H9 (cell line): ENCODE results near the gene CTNS. TPM values are rescaled to one million over a fixed set of nuclear protein-coding genes. Genes with fewer than 3 reads are reported as not detected.

Source experiments
- DNase-seq: peaks from one replicate; pipeline ENCODE4 v3.0.0-alpha.2; 2017
- H2AFZ ChIP-seq: one replicate; pipeline ENCODE4 v1.6.1; 2013; ENCODE audit warnings: mild to moderate bottlenecking, low read length, control low read depth, moderate library complexity
- H2AK5ac ChIP-seq: 2 replicates; pipeline ENCODE4 v1.6.1; 2013; ENCODE audit warnings: low read length, control low read depth, mixed read lengths; ENCODE audit not compliant: insufficient read length
- H2BK120ac ChIP-seq: one replicate; pipeline ENCODE4 v1.6.1; 2013; ENCODE audit warnings: low read depth, mild to moderate bottlenecking, low read length, control low read depth, inconsistent platforms; ENCODE audit not compliant: poor library complexity, severe bottlenecking
- H2BK12ac ChIP-seq: 2 replicates; pipeline ENCODE4 v1.6.1; 2013; ENCODE audit warnings: low read length, control low read depth, mixed read lengths, low read depth; ENCODE audit not compliant: insufficient read length
- H2BK15ac ChIP-seq: 2 replicates; pipeline ENCODE4 v1.6.1; 2013; ENCODE audit warnings: low read depth, low read length, control low read depth
- H2BK20ac ChIP-seq: one replicate; pipeline ENCODE4 v1.6.1; 2013; ENCODE audit warnings: low read depth, mild to moderate bottlenecking, low read length, control low read depth, inconsistent platforms; ENCODE audit not compliant: poor library complexity, severe bottlenecking
- H2BK5ac ChIP-seq: 2 replicates; pipeline ENCODE4 v1.6.1; 2013; ENCODE audit warnings: low read length, control low read depth, mixed read lengths; ENCODE audit not compliant: insufficient read length
- H3K14ac ChIP-seq: 2 replicates; pipeline ENCODE4 v1.6.1; 2013; ENCODE audit warnings: low read length, control low read depth; ENCODE audit not compliant: insufficient read depth
- H3K18ac ChIP-seq: 2 replicates; pipeline ENCODE4 v1.6.1; 2013; ENCODE audit warnings: low read depth, mild to moderate bottlenecking, mixed read lengths, low read length, control low read depth; ENCODE audit not compliant: insufficient read length
- H3K23ac ChIP-seq: 2 replicates; pipeline ENCODE4 v1.6.1; 2013; ENCODE audit warnings: low read length, control low read depth, mixed read lengths, low read depth; ENCODE audit not compliant: insufficient read length
- H3K23me2 ChIP-seq: 2 replicates; pipeline ENCODE4 v1.6.1; 2013; ENCODE audit warnings: low read depth, mild to moderate bottlenecking, mixed read lengths, low read length, control low read depth; ENCODE audit not compliant: insufficient read length, poor library complexity, severe bottlenecking
- H3K27ac ChIP-seq: 2 replicates; pipeline ENCODE4 v1.5.1; 2013; ENCODE audit warnings: low read length, control low read depth, mixed read lengths, low read depth; ENCODE audit not compliant: insufficient read length
- H3K27me3 ChIP-seq: 2 replicates; pipeline ENCODE4 v1.6.1; 2013; ENCODE audit warnings: low read length, control low read depth, inconsistent platforms; ENCODE audit not compliant: insufficient read depth
- H3K4ac ChIP-seq: 2 replicates; pipeline ENCODE4 v1.6.1; 2013; ENCODE audit warnings: low read depth, mild to moderate bottlenecking, control low read depth, inconsistent platforms, low read length, moderate library complexity
- H3K4me1 ChIP-seq: 2 replicates; pipeline ENCODE4 v1.6.1; 2013; ENCODE audit warnings: low read length, control low read depth, inconsistent platforms; ENCODE audit not compliant: insufficient read depth
- H3K4me2 ChIP-seq: 2 replicates; pipeline ENCODE4 v1.6.1; 2013; ENCODE audit warnings: low read length, control low read depth, mixed read lengths; ENCODE audit not compliant: insufficient read length, insufficient read depth
- H3K56ac ChIP-seq: 2 replicates; pipeline ENCODE4 v1.6.1; 2013; ENCODE audit warnings: low read depth, mild to moderate bottlenecking, mixed read lengths, low read length, control low read depth; ENCODE audit not compliant: insufficient read length
- H3K79me1 ChIP-seq: 2 replicates; pipeline ENCODE4 v1.6.1; 2013; ENCODE audit warnings: low read depth, mild to moderate bottlenecking, moderate library complexity, low read length, control low read depth, inconsistent platforms; ENCODE audit not compliant: insufficient read depth, poor library complexity, severe bottlenecking
- H3K79me2 ChIP-seq: 2 replicates; pipeline ENCODE4 v1.6.1; 2013; ENCODE audit warnings: low read length, control low read depth, inconsistent platforms; ENCODE audit not compliant: insufficient read depth
- H3K9ac ChIP-seq: 2 replicates; pipeline ENCODE4 v1.6.1; 2013; ENCODE audit warnings: low read length, control low read depth, mixed read lengths; ENCODE audit not compliant: insufficient read length; ENCODE audit errors: extremely low read depth
- H3K9me3 ChIP-seq: one replicate; pipeline ENCODE4 v1.6.1; 2013; ENCODE audit warnings: low read depth, low read length, inconsistent platforms; ENCODE audit not compliant: control insufficient read depth
- H3T11ph ChIP-seq: one replicate; pipeline ENCODE4 v1.6.1; 2013; ENCODE audit warnings: mild to moderate bottlenecking, low read length, control low read depth, inconsistent platforms
- H4K20me1 ChIP-seq: one replicate; pipeline ENCODE4 v1.6.1; 2013; ENCODE audit not compliant: control insufficient read depth, insufficient read length, insufficient read depth
- H4K5ac ChIP-seq: 2 replicates; pipeline ENCODE4 v1.6.1; 2013; ENCODE audit warnings: low read depth, mild to moderate bottlenecking, mixed read lengths, low read length, control low read depth; ENCODE audit not compliant: insufficient read length
- H4K8ac ChIP-seq: replicated peaks from 2 replicates; pipeline ENCODE4 v1.6.1; 2013; ENCODE audit warnings: low read length, control low read depth, mixed read lengths, low read depth; ENCODE audit not compliant: insufficient read length
- H4K91ac ChIP-seq: 2 replicates; pipeline ENCODE4 v1.6.1; 2013; ENCODE audit warnings: low read depth, mild to moderate bottlenecking, moderate library complexity, mixed read lengths, low read length, control low read depth; ENCODE audit not compliant: insufficient read length
- H3K27ac Mint-ChIP-seq, 3 experiments: 2 replicates in 2 of 3; 3 replicates in 1 of 3; pipeline ENCODE4 v1.8.0; 2020 to 2021; ENCODE audit warnings: mixed read lengths in 3 of 3, mild to moderate bottlenecking in 1 of 3, moderate library complexity in 1 of 3
- H3K27me3 Mint-ChIP-seq: 2 replicates; pipeline ENCODE4 v1.8.0; 2021; ENCODE audit warnings: low read depth, mild to moderate bottlenecking, moderate library complexity, mixed read lengths
- H3K36me3 Mint-ChIP-seq, 3 experiments: 2 replicates in 2 of 3; 3 replicates in 1 of 3; pipeline ENCODE4 v1.8.0; 2020 to 2021; ENCODE audit warnings: low read depth in 3 of 3, mixed read lengths in 3 of 3; ENCODE audit not compliant: insufficient read depth in 1 of 3
- H3K4me1 Mint-ChIP-seq, 2 experiments: 2 replicates each; pipeline ENCODE4 v1.8.0; 2020; ENCODE audit warnings: mixed read lengths in 2 of 2
- H3K4me3 Mint-ChIP-seq, 2 experiments: 2 replicates in 1 of 2; 3 replicates in 1 of 2; pipeline ENCODE4 v1.8.0; 2020 to 2021; ENCODE audit warnings: mild to moderate bottlenecking in 2 of 2, mixed read lengths in 2 of 2, moderate library complexity in 1 of 2
- H3K9me3 Mint-ChIP-seq, 2 experiments: 2 replicates in 1 of 2; 3 replicates in 1 of 2; pipeline ENCODE4 v1.8.0; 2020; ENCODE audit warnings: mild to moderate bottlenecking in 2 of 2, mixed read lengths in 2 of 2, moderate library complexity in 1 of 2
- WGBS: extraction: QIAGEN DNeasy Blood & Tissue Kit; methylation state at CpG from one replicate; pipeline ENCODE4 v1.1.7; 2013; ENCODE audit warnings: missing lambda C conversion rate, low lambda C conversion rate, mixed read lengths; ENCODE audit not compliant: insufficient read length; ENCODE audit errors: extremely low coverage; 5-methylcytosine and 5-hydroxymethylcytosine counted together
- total RNA-seq: library from RNA; stranded (reverse); gene quantifications from 2 replicates; pipeline ENCODE4 v1.2.1, GENCODE V29; 2021
- TF ChIP-seq, protein P1 (sequence below): fragments of 200-600 bp; sonication (generic); conservative IDR thresholded peaks from 3 replicates; pipeline ENCODE4 v1.8.0; 2021; ENCODE audit warnings: antibody characterized with exemption, mild to moderate bottlenecking

Gene CTNS
- total RNA-seq, 1 experiment from 2014 or later = 12.8 TPM

GRCh38 chr17:3698139-3698538 is 61.6 kb downstream of the CTNS start:
- Histone ChIP-seq H3K9ac (no peak overlapping the region), H3K27me3 (no peaks in the 10 kb centered on the region), H3K14ac (no peak overlapping the region), H4K91ac (no peak overlapping the region), H2AFZ (no peak overlapping the region), H3K4ac (no peak overlapping the region), H3K23me2 (peaks cover 4% of the 10 kb centered on the region), H4K5ac (no peak overlapping the region), H3T11ph (no peak overlapping the region), H2BK20ac (no peak overlapping the region), H2BK12ac (no peak overlapping the region), H2BK15ac (no peak overlapping the region), H2AK5ac (no peak overlapping the region), H2BK5ac (no peak overlapping the region), H3K56ac (no peak overlapping the region), H3K79me1 (no peaks in the 10 kb centered on the region), H4K20me1 (no peaks in the 10 kb centered on the region), H3K4me2 (no peak overlapping the region), H3K4me1 (no peaks in the 10 kb centered on the region), H3K23ac (no peak overlapping the region), H3K9me3 (no peaks in the 10 kb centered on the region), H4K8ac (no peak overlapping the region), H3K18ac (no peak overlapping the region), H2BK120ac (no peak overlapping the region), H3K27ac (no peak overlapping the region), H3K79me2 (no peaks in the 10 kb centered on the region)
- TF ChIP-seq, protein P1, sequence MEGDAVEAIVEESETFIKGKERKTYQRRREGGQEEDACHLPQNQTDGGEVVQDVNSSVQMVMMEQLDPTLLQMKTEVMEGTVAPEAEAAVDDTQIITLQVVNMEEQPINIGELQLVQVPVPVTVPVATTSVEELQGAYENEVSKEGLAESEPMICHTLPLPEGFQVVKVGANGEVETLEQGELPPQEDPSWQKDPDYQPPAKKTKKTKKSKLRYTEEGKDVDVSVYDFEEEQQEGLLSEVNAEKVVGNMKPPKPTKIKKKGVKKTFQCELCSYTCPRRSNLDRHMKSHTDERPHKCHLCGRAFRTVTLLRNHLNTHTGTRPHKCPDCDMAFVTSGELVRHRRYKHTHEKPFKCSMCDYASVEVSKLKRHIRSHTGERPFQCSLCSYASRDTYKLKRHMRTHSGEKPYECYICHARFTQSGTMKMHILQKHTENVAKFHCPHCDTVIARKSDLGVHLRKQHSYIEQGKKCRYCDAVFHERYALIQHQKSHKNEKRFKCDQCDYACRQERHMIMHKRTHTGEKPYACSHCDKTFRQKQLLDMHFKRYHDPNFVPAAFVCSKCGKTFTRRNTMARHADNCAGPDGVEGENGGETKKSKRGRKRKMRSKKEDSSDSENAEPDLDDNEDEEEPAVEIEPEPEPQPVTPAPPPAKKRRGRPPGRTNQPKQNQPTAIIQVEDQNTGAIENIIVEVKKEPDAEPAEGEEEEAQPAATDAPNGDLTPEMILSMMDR = no peak
- no peak overlapping the region for H3K4me3 Mint-ChIP-seq
- H3K4me1 Mint-ChIP-seq = peaks cover 5 to 16% of the 10 kb centered on the region in 2 experiments
- H3K36me3 Mint-ChIP-seq = peaks cover 2 to 9% (median 4%) of the 10 kb centered on the region in 3 experiments; a peak in 4 of 7 replicates
- H3K27ac Mint-ChIP-seq = no peak overlapping the region
- peaks cover 0 to 3% of the 10 kb centered on the region in 2 experiments; a peak in 2 of 5 replicates for H3K9me3 Mint-ChIP-seq
- peaks cover 46% of the 10 kb centered on the region for H3K27me3 Mint-ChIP-seq
- DNase-seq = no peak
- WGBS = no CpG with 5 or more reads among the region's 4 CpGs
